HepG2 (cell line): ENCODE data around the gene HAGH. TPM values are rescaled to one million over a fixed set of nuclear protein-coding genes. Genes with fewer than 3 reads are reported as not detected.

Source experiments
- PCBP1 ChIP-seq: fragments of 200-400 bp; formaldehyde crosslinking; IDR thresholded peaks from 2 replicates; pipeline ENCODE4 v1.6.1; 2017; ENCODE audit warnings: mild to moderate bottlenecking, low read depth, low read length, borderline replicate concordance
- PLRG1 ChIP-seq: fragments of 450-650 bp; conservative IDR thresholded peaks from 2 replicates; pipeline ENCODE4 v1.6.1; 2016
- POLR2G ChIP-seq: fragments of 200-400 bp; formaldehyde crosslinking; IDR thresholded peaks from 2 replicates; pipeline ENCODE4 v1.6.1; 2018; ENCODE audit warnings: mild to moderate bottlenecking, low read depth, low read length, moderate library complexity
- RNF2 ChIP-seq: fragments of 450-650 bp; conservative IDR thresholded peaks from 2 replicates; pipeline ENCODE4 v1.6.1; 2016; ENCODE audit warnings: low read depth
- SAP130 ChIP-seq: IDR thresholded peaks from 2 replicates; pipeline ENCODE4 v1.6.1; 2016; ENCODE audit warnings: low read depth
- SRSF1 ChIP-seq: fragments of 200-400 bp; formaldehyde crosslinking; optimal IDR thresholded peaks from 2 replicates; pipeline ENCODE3; 2017; ENCODE audit warnings: mild to moderate bottlenecking, low read depth, low read length, moderate library complexity
- ZNF44 ChIP-seq: sonication (generic); formaldehyde crosslinking; IDR thresholded peaks from 2 replicates; pipeline ENCODE4 v1.5.1; 2020; ENCODE audit warnings: mild to moderate bottlenecking, missing genetic modification reagents
- ZNF607 ChIP-seq: sonication (generic); formaldehyde crosslinking; IDR thresholded peaks from 2 replicates; pipeline ENCODE4 v1.5.1; 2020; ENCODE audit warnings: missing genetic modification reagents, mild to moderate bottlenecking, borderline replicate concordance
- polyA plus RNA-seq, 8 experiments: library from polyadenylated mRNA; depleted of rRNA in 3 of 8; stranded (reverse) in 7 of 8; unstranded in 1 of 8; fragments of >200 nt; fragmentation: Illumina TruSeq in 4 of 8; extraction: Trizol in 4 of 8; gene quantifications; 2 replicates each; pipeline versions ENCODE4 v1.2.1 to v1.2.3, GENCODE V29; 2011 to 2016; ENCODE audit warnings: low read depth in 4 of 8, missing spikeins in 1 of 8, mixed read lengths in 1 of 8; ENCODE audit not compliant: insufficient read depth in 1 of 8
- total RNA-seq, 5 experiments: library from RNA; depleted of rRNA; stranded (reverse); fragments of >200 nt; fragmentation: Illumina TruSeq; extraction: Trizol; gene quantifications; 2 replicates each; pipeline ENCODE4 v1.2.3, GENCODE V29; 2016; ENCODE audit warnings: low read depth in 1 of 5
- TF ChIP-seq, protein P1 (sequence below): sonication (generic); formaldehyde crosslinking; IDR thresholded peaks from 2 replicates; pipeline ENCODE4 v1.5.0; 2020; ENCODE audit warnings: mild to moderate bottlenecking, missing genetic modification reagents, borderline replicate concordance
- TF ChIP-seq, protein P2 (sequence below): IDR thresholded peaks from 2 replicates; pipeline ENCODE4 v1.6.1; 2012; ENCODE audit warnings: inconsistent platforms
- TF ChIP-seq, protein P3 (sequence below): IDR thresholded peaks from 2 replicates; pipeline ENCODE4 v1.6.1; 2016
- TF ChIP-seq, protein P4 (sequence below): sonication (generic); formaldehyde crosslinking; IDR thresholded peaks from 2 replicates; pipeline ENCODE4 v1.5.1; 2020; ENCODE audit warnings: mild to moderate bottlenecking, moderate library complexity, missing genetic modification reagents

Gene HAGH
- total and polyA plus RNA-seq, 2 of the 13 experiments (the other 11 are each of a cell fraction or from before 2014, with no cell fraction given) = 70.4 to 95.4 TPM

DNA sequence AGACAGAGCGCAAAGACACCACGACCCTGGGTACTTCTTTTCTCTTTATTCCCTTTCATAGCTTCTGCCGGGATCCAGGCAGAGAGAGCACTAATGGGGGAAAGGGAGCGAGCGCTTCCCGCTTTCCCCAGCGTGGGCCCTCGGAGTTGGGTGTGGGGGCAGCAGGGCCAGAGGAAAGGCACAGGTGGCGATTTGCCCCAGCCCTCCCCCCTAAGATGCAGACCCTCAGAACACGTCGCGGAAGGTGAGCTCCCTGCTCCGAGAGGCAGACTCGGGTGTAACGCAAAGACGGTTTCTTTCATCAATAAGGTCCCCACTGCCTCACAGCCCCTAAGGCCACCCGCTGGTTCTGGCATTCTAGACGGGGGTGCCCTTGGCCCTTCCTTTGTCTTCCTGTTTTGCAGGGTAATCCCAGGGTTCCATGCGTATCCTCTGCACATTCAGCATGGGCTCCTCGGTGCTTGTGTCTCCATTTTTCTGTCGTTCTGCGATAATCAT is 54.7 kb downstream of the HAGH start (continued):
- TF ChIP-seq, protein P1, sequence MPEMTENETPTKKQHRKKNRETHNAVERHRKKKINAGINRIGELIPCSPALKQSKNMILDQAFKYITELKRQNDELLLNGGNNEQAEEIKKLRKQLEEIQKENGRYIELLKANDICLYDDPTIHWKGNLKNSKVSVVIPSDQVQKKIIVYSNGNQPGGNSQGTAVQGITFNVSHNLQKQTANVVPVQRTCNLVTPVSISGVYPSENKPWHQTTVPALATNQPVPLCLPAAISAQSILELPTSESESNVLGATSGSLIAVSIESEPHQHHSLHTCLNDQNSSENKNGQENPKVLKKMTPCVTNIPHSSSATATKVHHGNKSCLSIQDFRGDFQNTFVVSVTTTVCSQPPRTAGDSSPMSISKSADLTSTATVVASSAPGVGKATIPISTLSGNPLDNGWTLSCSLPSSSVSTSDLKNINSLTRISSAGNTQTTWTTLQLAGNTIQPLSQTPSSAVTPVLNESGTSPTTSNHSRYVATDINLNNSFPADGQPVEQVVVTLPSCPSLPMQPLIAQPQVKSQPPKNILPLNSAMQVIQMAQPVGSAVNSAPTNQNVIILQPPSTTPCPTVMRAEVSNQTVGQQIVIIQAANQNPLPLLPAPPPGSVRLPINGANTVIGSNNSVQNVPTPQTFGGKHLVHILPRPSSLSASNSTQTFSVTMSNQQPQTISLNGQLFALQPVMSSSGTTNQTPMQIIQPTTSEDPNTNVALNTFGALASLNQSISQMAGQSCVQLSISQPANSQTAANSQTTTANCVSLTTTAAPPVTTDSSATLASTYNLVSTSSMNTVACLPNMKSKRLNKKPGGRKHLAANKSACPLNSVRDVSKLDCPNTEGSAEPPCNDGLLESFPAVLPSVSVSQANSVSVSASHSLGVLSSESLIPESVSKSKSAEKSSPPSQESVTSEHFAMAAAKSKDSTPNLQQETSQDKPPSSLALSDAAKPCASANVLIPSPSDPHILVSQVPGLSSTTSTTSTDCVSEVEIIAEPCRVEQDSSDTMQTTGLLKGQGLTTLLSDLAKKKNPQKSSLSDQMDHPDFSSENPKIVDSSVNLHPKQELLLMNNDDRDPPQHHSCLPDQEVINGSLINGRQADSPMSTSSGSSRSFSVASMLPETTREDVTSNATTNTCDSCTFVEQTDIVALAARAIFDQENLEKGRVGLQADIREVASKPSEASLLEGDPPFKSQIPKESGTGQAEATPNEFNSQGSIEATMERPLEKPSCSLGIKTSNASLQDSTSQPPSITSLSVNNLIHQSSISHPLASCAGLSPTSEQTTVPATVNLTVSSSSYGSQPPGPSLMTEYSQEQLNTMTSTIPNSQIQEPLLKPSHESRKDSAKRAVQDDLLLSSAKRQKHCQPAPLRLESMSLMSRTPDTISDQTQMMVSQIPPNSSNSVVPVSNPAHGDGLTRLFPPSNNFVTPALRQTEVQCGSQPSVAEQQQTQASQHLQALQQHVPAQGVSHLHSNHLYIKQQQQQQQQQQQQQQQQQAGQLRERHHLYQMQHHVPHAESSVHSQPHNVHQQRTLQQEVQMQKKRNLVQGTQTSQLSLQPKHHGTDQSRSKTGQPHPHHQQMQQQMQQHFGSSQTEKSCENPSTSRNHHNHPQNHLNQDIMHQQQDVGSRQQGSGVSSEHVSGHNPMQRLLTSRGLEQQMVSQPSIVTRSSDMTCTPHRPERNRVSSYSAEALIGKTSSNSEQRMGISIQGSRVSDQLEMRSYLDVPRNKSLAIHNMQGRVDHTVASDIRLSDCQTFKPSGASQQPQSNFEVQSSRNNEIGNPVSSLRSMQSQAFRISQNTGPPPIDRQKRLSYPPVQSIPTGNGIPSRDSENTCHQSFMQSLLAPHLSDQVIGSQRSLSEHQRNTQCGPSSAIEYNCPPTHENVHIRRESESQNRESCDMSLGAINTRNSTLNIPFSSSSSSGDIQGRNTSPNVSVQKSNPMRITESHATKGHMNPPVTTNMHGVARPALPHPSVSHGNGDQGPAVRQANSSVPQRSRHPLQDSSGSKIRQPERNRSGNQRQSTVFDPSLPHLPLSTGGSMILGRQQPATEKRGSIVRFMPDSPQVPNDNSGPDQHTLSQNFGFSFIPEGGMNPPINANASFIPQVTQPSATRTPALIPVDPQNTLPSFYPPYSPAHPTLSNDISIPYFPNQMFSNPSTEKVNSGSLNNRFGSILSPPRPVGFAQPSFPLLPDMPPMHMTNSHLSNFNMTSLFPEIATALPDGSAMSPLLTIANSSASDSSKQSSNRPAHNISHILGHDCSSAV (CRISPR knock-in tag) = no peak
- TF ChIP-seq, protein P2, sequence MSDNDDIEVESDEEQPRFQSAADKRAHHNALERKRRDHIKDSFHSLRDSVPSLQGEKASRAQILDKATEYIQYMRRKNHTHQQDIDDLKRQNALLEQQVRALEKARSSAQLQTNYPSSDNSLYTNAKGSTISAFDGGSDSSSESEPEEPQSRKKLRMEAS = 0 out of 2 replicates have a peak, but pooled peaks have one; percentile 9
- 0 out of 2 replicates have a peak, but pooled peaks have one; percentile 34 for TF ChIP-seq RNF2
- TF ChIP-seq SAP130 (CRISPR knock-in tag) = 0 out of 2 replicates have a peak, but pooled peaks have one; percentile 13
- TF ChIP-seq, protein P3, sequence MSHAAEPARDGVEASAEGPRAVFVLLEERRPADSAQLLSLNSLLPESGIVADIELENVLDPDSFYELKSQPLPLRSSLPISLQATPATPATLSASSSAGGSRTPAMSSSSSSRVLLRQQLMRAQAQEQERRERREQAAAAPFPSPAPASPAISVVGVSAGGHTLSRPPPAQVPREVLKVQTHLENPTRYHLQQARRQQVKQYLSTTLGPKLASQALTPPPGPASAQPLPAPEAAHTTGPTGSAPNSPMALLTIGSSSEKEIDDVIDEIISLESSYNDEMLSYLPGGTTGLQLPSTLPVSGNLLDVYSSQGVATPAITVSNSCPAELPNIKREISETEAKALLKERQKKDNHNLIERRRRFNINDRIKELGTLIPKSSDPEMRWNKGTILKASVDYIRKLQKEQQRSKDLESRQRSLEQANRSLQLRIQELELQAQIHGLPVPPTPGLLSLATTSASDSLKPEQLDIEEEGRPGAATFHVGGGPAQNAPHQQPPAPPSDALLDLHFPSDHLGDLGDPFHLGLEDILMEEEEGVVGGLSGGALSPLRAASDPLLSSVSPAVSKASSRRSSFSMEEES (CRISPR knock-in tag) = 0 out of 2 replicates have a peak, but pooled peaks have one; percentile 4
- TF ChIP-seq PCBP1 = 0 out of 2 replicates have a peak, but pooled peaks have one; percentile 20
- TF ChIP-seq POLR2G = peak; percentile 25; the same call in 1 of the 2 replicates
- 0 out of 2 replicates have a peak, but pooled peaks have one; percentile 38 for TF ChIP-seq ZNF44 (CRISPR knock-in tag)
- TF ChIP-seq ZNF607 (CRISPR knock-in tag) = 0 out of 2 replicates have a peak, but pooled peaks have one; percentile 7
- TF ChIP-seq PLRG1 = no peak
- TF ChIP-seq, protein P4, sequence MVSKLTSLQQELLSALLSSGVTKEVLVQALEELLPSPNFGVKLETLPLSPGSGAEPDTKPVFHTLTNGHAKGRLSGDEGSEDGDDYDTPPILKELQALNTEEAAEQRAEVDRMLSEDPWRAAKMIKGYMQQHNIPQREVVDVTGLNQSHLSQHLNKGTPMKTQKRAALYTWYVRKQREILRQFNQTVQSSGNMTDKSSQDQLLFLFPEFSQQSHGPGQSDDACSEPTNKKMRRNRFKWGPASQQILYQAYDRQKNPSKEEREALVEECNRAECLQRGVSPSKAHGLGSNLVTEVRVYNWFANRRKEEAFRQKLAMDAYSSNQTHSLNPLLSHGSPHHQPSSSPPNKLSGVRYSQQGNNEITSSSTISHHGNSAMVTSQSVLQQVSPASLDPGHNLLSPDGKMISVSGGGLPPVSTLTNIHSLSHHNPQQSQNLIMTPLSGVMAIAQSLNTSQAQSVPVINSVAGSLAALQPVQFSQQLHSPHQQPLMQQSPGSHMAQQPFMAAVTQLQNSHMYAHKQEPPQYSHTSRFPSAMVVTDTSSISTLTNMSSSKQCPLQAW (CRISPR knock-in tag) = 0 out of 2 replicates have a peak, but pooled peaks have one; percentile 21
- peak; percentile 47 for TF ChIP-seq SRSF1
